Ovary (tissue), 3 donors: Measurements from ENCODE around the gene DOP1B.

Source experiments
- EP300 ChIP-seq: sonication (generic); formaldehyde crosslinking; IDR thresholded peaks from one replicate; pipeline ENCODE4 v1.6.1; 2017; ENCODE audit warnings: antibody characterized with exemption
- POLR2A ChIP-seq: fragments of 450-650 bp; IDR thresholded peaks from one replicate; pipeline ENCODE4 v1.6.1; 2017; ENCODE audit warnings: antibody characterized with exemption, mild to moderate bottlenecking, moderate library complexity
- TF ChIP-seq, protein P1 (sequence below), 3 donors: fragments of 450-650 bp in 2 of 3; fragments of 200-600 bp in 1 of 3; IDR thresholded peaks; one replicate each; pipeline versions ENCODE4 v1.5.1 to v1.8.0; 2016 to 2022; ENCODE audit warnings: antibody characterized with exemption in 3 of 3, mild to moderate bottlenecking in 1 of 3
- donor health status: DM: no; HTN: no; CAD: no.

DNA sequence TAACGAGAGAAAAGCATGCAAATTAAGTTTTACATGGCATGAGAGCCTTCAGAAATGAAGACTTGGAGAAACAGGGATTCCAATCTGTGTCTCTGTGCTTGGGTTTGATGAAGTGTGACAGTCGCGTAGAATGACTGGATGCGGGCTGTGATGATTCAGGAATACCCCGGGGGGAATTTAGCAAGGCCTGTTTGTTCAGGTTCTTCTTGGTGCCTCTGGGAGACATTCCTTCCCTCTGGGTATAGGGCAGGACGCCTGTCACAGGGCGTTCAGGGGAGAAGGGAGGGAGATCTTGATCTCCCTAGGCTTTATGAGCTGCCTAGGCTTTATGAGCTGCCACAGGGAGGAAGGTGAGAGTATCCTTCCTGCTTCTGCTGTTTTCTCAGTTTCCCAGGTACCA lies 36.6 kb downstream of the DOP1B start:
- TF ChIP-seq EP300 = no peak
- TF ChIP-seq, protein P1, sequence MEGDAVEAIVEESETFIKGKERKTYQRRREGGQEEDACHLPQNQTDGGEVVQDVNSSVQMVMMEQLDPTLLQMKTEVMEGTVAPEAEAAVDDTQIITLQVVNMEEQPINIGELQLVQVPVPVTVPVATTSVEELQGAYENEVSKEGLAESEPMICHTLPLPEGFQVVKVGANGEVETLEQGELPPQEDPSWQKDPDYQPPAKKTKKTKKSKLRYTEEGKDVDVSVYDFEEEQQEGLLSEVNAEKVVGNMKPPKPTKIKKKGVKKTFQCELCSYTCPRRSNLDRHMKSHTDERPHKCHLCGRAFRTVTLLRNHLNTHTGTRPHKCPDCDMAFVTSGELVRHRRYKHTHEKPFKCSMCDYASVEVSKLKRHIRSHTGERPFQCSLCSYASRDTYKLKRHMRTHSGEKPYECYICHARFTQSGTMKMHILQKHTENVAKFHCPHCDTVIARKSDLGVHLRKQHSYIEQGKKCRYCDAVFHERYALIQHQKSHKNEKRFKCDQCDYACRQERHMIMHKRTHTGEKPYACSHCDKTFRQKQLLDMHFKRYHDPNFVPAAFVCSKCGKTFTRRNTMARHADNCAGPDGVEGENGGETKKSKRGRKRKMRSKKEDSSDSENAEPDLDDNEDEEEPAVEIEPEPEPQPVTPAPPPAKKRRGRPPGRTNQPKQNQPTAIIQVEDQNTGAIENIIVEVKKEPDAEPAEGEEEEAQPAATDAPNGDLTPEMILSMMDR (IDR thresholded peaks at IDR 0.05) = no peak
- no peak for TF ChIP-seq POLR2A
